H9 (cell line): ENCODE measurements around the gene ZNF426. TPM values are rescaled to one million over a fixed set of nuclear protein-coding genes. Genes with fewer than 3 reads are reported as not detected.

Experiments used
- DNase-seq: peaks from one replicate; pipeline ENCODE4 v3.0.0-alpha.2; 2017
- H2AFZ ChIP-seq: one replicate; pipeline ENCODE4 v1.6.1; 2013; ENCODE audit warnings: mild to moderate bottlenecking, low read length, control low read depth, moderate library complexity
- H2AK5ac ChIP-seq: 2 replicates; pipeline ENCODE4 v1.6.1; 2013; ENCODE audit warnings: low read length, control low read depth, mixed read lengths; ENCODE audit not compliant: insufficient read length
- H2BK120ac ChIP-seq: one replicate; pipeline ENCODE4 v1.6.1; 2013; ENCODE audit warnings: low read depth, mild to moderate bottlenecking, low read length, control low read depth, inconsistent platforms; ENCODE audit not compliant: poor library complexity, severe bottlenecking
- H2BK12ac ChIP-seq: 2 replicates; pipeline ENCODE4 v1.6.1; 2013; ENCODE audit warnings: low read length, control low read depth, mixed read lengths, low read depth; ENCODE audit not compliant: insufficient read length
- H2BK15ac ChIP-seq: 2 replicates; pipeline ENCODE4 v1.6.1; 2013; ENCODE audit warnings: low read depth, low read length, control low read depth
- H2BK20ac ChIP-seq: one replicate; pipeline ENCODE4 v1.6.1; 2013; ENCODE audit warnings: low read depth, mild to moderate bottlenecking, low read length, control low read depth, inconsistent platforms; ENCODE audit not compliant: poor library complexity, severe bottlenecking
- H2BK5ac ChIP-seq: 2 replicates; pipeline ENCODE4 v1.6.1; 2013; ENCODE audit warnings: low read length, control low read depth, mixed read lengths; ENCODE audit not compliant: insufficient read length
- H3K14ac ChIP-seq: 2 replicates; pipeline ENCODE4 v1.6.1; 2013; ENCODE audit warnings: low read length, control low read depth; ENCODE audit not compliant: insufficient read depth
- H3K18ac ChIP-seq: 2 replicates; pipeline ENCODE4 v1.6.1; 2013; ENCODE audit warnings: low read depth, mild to moderate bottlenecking, mixed read lengths, low read length, control low read depth; ENCODE audit not compliant: insufficient read length
- H3K23ac ChIP-seq: 2 replicates; pipeline ENCODE4 v1.6.1; 2013; ENCODE audit warnings: low read length, control low read depth, mixed read lengths, low read depth; ENCODE audit not compliant: insufficient read length
- H3K23me2 ChIP-seq: 2 replicates; pipeline ENCODE4 v1.6.1; 2013; ENCODE audit warnings: low read depth, mild to moderate bottlenecking, mixed read lengths, low read length, control low read depth; ENCODE audit not compliant: insufficient read length, poor library complexity, severe bottlenecking
- H3K27ac ChIP-seq: 2 replicates; pipeline ENCODE4 v1.5.1; 2013; ENCODE audit warnings: low read length, control low read depth, mixed read lengths, low read depth; ENCODE audit not compliant: insufficient read length
- H3K27me3 ChIP-seq: 2 replicates; pipeline ENCODE4 v1.6.1; 2013; ENCODE audit warnings: low read length, control low read depth, inconsistent platforms; ENCODE audit not compliant: insufficient read depth
- H3K4ac ChIP-seq: 2 replicates; pipeline ENCODE4 v1.6.1; 2013; ENCODE audit warnings: low read depth, mild to moderate bottlenecking, control low read depth, inconsistent platforms, low read length, moderate library complexity
- H3K4me1 ChIP-seq: 2 replicates; pipeline ENCODE4 v1.6.1; 2013; ENCODE audit warnings: low read length, control low read depth, inconsistent platforms; ENCODE audit not compliant: insufficient read depth
- H3K4me2 ChIP-seq: 2 replicates; pipeline ENCODE4 v1.6.1; 2013; ENCODE audit warnings: low read length, control low read depth, mixed read lengths; ENCODE audit not compliant: insufficient read length, insufficient read depth
- H3K56ac ChIP-seq: 2 replicates; pipeline ENCODE4 v1.6.1; 2013; ENCODE audit warnings: low read depth, mild to moderate bottlenecking, mixed read lengths, low read length, control low read depth; ENCODE audit not compliant: insufficient read length
- H3K79me1 ChIP-seq: 2 replicates; pipeline ENCODE4 v1.6.1; 2013; ENCODE audit warnings: low read depth, mild to moderate bottlenecking, moderate library complexity, low read length, control low read depth, inconsistent platforms; ENCODE audit not compliant: insufficient read depth, poor library complexity, severe bottlenecking
- H3K79me2 ChIP-seq: 2 replicates; pipeline ENCODE4 v1.6.1; 2013; ENCODE audit warnings: low read length, control low read depth, inconsistent platforms; ENCODE audit not compliant: insufficient read depth
- H3K9ac ChIP-seq: 2 replicates; pipeline ENCODE4 v1.6.1; 2013; ENCODE audit warnings: low read length, control low read depth, mixed read lengths; ENCODE audit not compliant: insufficient read length; ENCODE audit errors: extremely low read depth
- H3K9me3 ChIP-seq: one replicate; pipeline ENCODE4 v1.6.1; 2013; ENCODE audit warnings: low read depth, low read length, inconsistent platforms; ENCODE audit not compliant: control insufficient read depth
- H3T11ph ChIP-seq: one replicate; pipeline ENCODE4 v1.6.1; 2013; ENCODE audit warnings: mild to moderate bottlenecking, low read length, control low read depth, inconsistent platforms
- H4K20me1 ChIP-seq: one replicate; pipeline ENCODE4 v1.6.1; 2013; ENCODE audit not compliant: control insufficient read depth, insufficient read length, insufficient read depth
- H4K5ac ChIP-seq: 2 replicates; pipeline ENCODE4 v1.6.1; 2013; ENCODE audit warnings: low read depth, mild to moderate bottlenecking, mixed read lengths, low read length, control low read depth; ENCODE audit not compliant: insufficient read length
- H4K8ac ChIP-seq: replicated peaks from 2 replicates; pipeline ENCODE4 v1.6.1; 2013; ENCODE audit warnings: low read length, control low read depth, mixed read lengths, low read depth; ENCODE audit not compliant: insufficient read length
- H4K91ac ChIP-seq: 2 replicates; pipeline ENCODE4 v1.6.1; 2013; ENCODE audit warnings: low read depth, mild to moderate bottlenecking, moderate library complexity, mixed read lengths, low read length, control low read depth; ENCODE audit not compliant: insufficient read length
- H3K27ac Mint-ChIP-seq, 3 experiments: 2 replicates in 2 of 3; 3 replicates in 1 of 3; pipeline ENCODE4 v1.8.0; 2020 to 2021; ENCODE audit warnings: mixed read lengths in 3 of 3, mild to moderate bottlenecking in 1 of 3, moderate library complexity in 1 of 3
- H3K27me3 Mint-ChIP-seq: 2 replicates; pipeline ENCODE4 v1.8.0; 2021; ENCODE audit warnings: low read depth, mild to moderate bottlenecking, moderate library complexity, mixed read lengths
- H3K36me3 Mint-ChIP-seq, 3 experiments: 2 replicates in 2 of 3; 3 replicates in 1 of 3; pipeline ENCODE4 v1.8.0; 2020 to 2021; ENCODE audit warnings: low read depth in 3 of 3, mixed read lengths in 3 of 3; ENCODE audit not compliant: insufficient read depth in 1 of 3
- H3K4me1 Mint-ChIP-seq, 2 experiments: 2 replicates each; pipeline ENCODE4 v1.8.0; 2020; ENCODE audit warnings: mixed read lengths in 2 of 2
- H3K4me3 Mint-ChIP-seq, 2 experiments: 2 replicates in 1 of 2; 3 replicates in 1 of 2; pipeline ENCODE4 v1.8.0; 2020 to 2021; ENCODE audit warnings: mild to moderate bottlenecking in 2 of 2, mixed read lengths in 2 of 2, moderate library complexity in 1 of 2
- H3K9me3 Mint-ChIP-seq, 2 experiments: 2 replicates in 1 of 2; 3 replicates in 1 of 2; pipeline ENCODE4 v1.8.0; 2020; ENCODE audit warnings: mild to moderate bottlenecking in 2 of 2, mixed read lengths in 2 of 2, moderate library complexity in 1 of 2
- WGBS: extraction: QIAGEN DNeasy Blood & Tissue Kit; methylation state at CpG from one replicate; pipeline ENCODE4 v1.1.7; 2013; ENCODE audit warnings: missing lambda C conversion rate, low lambda C conversion rate, mixed read lengths; ENCODE audit not compliant: insufficient read length; ENCODE audit errors: extremely low coverage; 5-methylcytosine and 5-hydroxymethylcytosine counted together
- total RNA-seq: library from RNA; stranded (reverse); gene quantifications from 2 replicates; pipeline ENCODE4 v1.2.1, GENCODE V29; 2021
- TF ChIP-seq, protein P1 (sequence below): fragments of 200-600 bp; sonication (generic); conservative IDR thresholded peaks from 3 replicates; pipeline ENCODE4 v1.8.0; 2021; ENCODE audit warnings: antibody characterized with exemption, mild to moderate bottlenecking

The ZNF426 gene
- total RNA-seq, 1 experiment from 2014 or later, result 29.4 TPM

GRCh38 chr19:9487016-9487415 lies 51.4 kb downstream of the ZNF426 start:
- Histone ChIP-seq H2BK20ac (no peak overlapping the region), H3T11ph (no peak overlapping the region), H2BK5ac (no peak overlapping the region), H2BK12ac (no peak overlapping the region), H4K91ac (no peak overlapping the region), H3K23me2 (no peaks in the 10 kb centered on the region), H3K9ac (no peak overlapping the region), H4K8ac (no peak overlapping the region), H4K5ac (no peak overlapping the region), H3K4me1 (no peaks in the 10 kb centered on the region), H2AK5ac (no peak overlapping the region), H3K14ac (no peak overlapping the region), H3K79me1 (no peaks in the 10 kb centered on the region), H3K9me3 (peaks cover 58% of the 10 kb centered on the region), H3K18ac (no peak overlapping the region), H2BK120ac (no peak overlapping the region), H3K23ac (no peak overlapping the region), H2BK15ac (no peak overlapping the region), H3K79me2 (no peaks in the 10 kb centered on the region), H3K56ac (no peak overlapping the region), H3K27ac (no peak overlapping the region), H3K4me2 (no peak overlapping the region), H3K27me3 (no peaks in the 10 kb centered on the region), H3K4ac (no peak overlapping the region), H2AFZ (no peak overlapping the region), H4K20me1 (no peaks in the 10 kb centered on the region)
- peaks cover 4% of the 10 kb centered on the region; the same call in 1 of the 2 replicates for H3K27me3 Mint-ChIP-seq
- no peaks in the 10 kb centered on the region for H3K4me1 Mint-ChIP-seq
- H3K36me3 Mint-ChIP-seq, result peaks cover 4 to 31% (median 11%) of the 10 kb centered on the region in 3 experiments; a peak in 6 of 7 replicates
- TF ChIP-seq, protein P1, sequence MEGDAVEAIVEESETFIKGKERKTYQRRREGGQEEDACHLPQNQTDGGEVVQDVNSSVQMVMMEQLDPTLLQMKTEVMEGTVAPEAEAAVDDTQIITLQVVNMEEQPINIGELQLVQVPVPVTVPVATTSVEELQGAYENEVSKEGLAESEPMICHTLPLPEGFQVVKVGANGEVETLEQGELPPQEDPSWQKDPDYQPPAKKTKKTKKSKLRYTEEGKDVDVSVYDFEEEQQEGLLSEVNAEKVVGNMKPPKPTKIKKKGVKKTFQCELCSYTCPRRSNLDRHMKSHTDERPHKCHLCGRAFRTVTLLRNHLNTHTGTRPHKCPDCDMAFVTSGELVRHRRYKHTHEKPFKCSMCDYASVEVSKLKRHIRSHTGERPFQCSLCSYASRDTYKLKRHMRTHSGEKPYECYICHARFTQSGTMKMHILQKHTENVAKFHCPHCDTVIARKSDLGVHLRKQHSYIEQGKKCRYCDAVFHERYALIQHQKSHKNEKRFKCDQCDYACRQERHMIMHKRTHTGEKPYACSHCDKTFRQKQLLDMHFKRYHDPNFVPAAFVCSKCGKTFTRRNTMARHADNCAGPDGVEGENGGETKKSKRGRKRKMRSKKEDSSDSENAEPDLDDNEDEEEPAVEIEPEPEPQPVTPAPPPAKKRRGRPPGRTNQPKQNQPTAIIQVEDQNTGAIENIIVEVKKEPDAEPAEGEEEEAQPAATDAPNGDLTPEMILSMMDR, result no peak
- WGBS, result no CpG with 5 or more reads among the region's 2 CpGs
- H3K4me3 Mint-ChIP-seq, result no peak overlapping the region
- no peak for DNase-seq
- no peak overlapping the region for H3K27ac Mint-ChIP-seq
- H3K9me3 Mint-ChIP-seq, result peaks cover 85 to 92% of the 10 kb centered on the region in 2 experiments
